ENCODE data around the gene WDR37. TPM values are rescaled to one million over a fixed set of nuclear protein-coding genes. Genes with fewer than 3 reads are reported as not detected.

WDR37 gene
- total RNA-seq, 1 donor from 2014 or later, result 10.9 TPM

GRCh38 chr10:1119501-1119900 is 63.3 kb downstream of the WDR37 start:
- Mint-ChIP-seq H3K4me3 (ENCODE audit: unreplicated experiment) (no peak overlapping the region), H3K36me3 (ENCODE audit: low read depth) (peaks cover 46% of the 10 kb centered on the region), H3K27me3 (ENCODE audit: low read depth) (no peaks in the 10 kb centered on the region), H3K27ac (ENCODE audit: unreplicated experiment) (no peak overlapping the region), H3K9me3 (ENCODE audit: low read depth) (no peaks in the 10 kb centered on the region), H3K4me1 (ENCODE audit: low read depth) (peaks cover 10% of the 10 kb centered on the region)
- DNase-seq (ENCODE audit: low spot score), result no peak
- TF ChIP-seq, protein P1, sequence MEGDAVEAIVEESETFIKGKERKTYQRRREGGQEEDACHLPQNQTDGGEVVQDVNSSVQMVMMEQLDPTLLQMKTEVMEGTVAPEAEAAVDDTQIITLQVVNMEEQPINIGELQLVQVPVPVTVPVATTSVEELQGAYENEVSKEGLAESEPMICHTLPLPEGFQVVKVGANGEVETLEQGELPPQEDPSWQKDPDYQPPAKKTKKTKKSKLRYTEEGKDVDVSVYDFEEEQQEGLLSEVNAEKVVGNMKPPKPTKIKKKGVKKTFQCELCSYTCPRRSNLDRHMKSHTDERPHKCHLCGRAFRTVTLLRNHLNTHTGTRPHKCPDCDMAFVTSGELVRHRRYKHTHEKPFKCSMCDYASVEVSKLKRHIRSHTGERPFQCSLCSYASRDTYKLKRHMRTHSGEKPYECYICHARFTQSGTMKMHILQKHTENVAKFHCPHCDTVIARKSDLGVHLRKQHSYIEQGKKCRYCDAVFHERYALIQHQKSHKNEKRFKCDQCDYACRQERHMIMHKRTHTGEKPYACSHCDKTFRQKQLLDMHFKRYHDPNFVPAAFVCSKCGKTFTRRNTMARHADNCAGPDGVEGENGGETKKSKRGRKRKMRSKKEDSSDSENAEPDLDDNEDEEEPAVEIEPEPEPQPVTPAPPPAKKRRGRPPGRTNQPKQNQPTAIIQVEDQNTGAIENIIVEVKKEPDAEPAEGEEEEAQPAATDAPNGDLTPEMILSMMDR (IDR thresholded peaks at IDR 0.05), result no peak

GRCh38 chr10:1120306-1120705 is 64.1 kb downstream of the WDR37 start:
- H3K9me3 Mint-ChIP-seq (ENCODE audit: low read depth), result no peaks in the 10 kb centered on the region
- DNase-seq (ENCODE audit: low spot score), result no peak
- peaks cover 10% of the 10 kb centered on the region for H3K4me1 Mint-ChIP-seq (ENCODE audit: low read depth)
- no peak overlapping the region for H3K27ac Mint-ChIP-seq (ENCODE audit: unreplicated experiment)
- H3K27me3 Mint-ChIP-seq (ENCODE audit: low read depth), result no peaks in the 10 kb centered on the region
- H3K36me3 Mint-ChIP-seq (ENCODE audit: low read depth), result peaks cover 51% of the 10 kb centered on the region
- H3K4me3 Mint-ChIP-seq (ENCODE audit: unreplicated experiment), result no peak overlapping the region
- TF ChIP-seq, protein P1 (IDR thresholded peaks at IDR 0.05), result no peak

GRCh38 chr10:1120801-1121211 is 64.6 kb downstream of the WDR37 start:
- Mint-ChIP-seq H3K4me1 (ENCODE audit: low read depth) (peaks cover 10% of the 10 kb centered on the region), H3K27me3 (ENCODE audit: low read depth) (no peaks in the 10 kb centered on the region), H3K4me3 (ENCODE audit: unreplicated experiment) (no peak overlapping the region), H3K36me3 (ENCODE audit: low read depth) (peaks cover 52% of the 10 kb centered on the region), H3K27ac (ENCODE audit: unreplicated experiment) (no peak overlapping the region), H3K9me3 (ENCODE audit: low read depth) (no peaks in the 10 kb centered on the region)
- no peak for DNase-seq (ENCODE audit: low spot score)
- TF ChIP-seq, protein P1 (IDR thresholded peaks at IDR 0.05), result no peak

GRCh38 chr10:1121271-1121970 is 65.2 kb downstream of the WDR37 start:
- no peak overlapping the region for H3K4me3 Mint-ChIP-seq (ENCODE audit: unreplicated experiment)
- H3K9me3 Mint-ChIP-seq (ENCODE audit: low read depth), result no peaks in the 10 kb centered on the region
- DNase-seq (ENCODE audit: low spot score), result no peak
- TF ChIP-seq, protein P1 (IDR thresholded peaks at IDR 0.05), result no peak
- peaks cover 10% of the 10 kb centered on the region for H3K4me1 Mint-ChIP-seq (ENCODE audit: low read depth)
- H3K27me3 Mint-ChIP-seq (ENCODE audit: low read depth), result no peaks in the 10 kb centered on the region
- no peak overlapping the region for H3K27ac Mint-ChIP-seq (ENCODE audit: unreplicated experiment)
- peaks cover 50% of the 10 kb centered on the region for H3K36me3 Mint-ChIP-seq (ENCODE audit: low read depth)

DNA sequence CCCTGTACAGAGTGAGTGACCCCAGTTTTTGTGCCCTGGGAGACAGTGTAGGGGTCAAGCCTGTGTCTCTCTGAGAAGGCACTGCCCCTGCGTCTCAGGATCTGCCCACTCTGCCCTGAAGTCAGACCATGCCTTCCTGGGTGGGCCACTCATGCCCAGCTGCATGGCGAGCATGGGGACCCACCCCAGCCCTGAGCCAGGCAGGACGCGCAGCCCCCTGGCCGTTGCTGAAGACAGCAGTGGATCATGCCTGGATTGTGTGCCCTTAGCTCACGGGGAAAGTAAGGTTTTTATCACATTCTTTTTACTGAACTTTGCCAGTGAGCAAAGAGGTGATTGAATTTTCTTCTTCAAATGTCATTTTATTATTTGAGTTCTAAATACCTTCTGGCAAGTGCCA is 66.2 kb downstream of the WDR37 start:
- DNase-seq (ENCODE audit: low spot score), result no peak
- Mint-ChIP-seq H3K27ac (ENCODE audit: unreplicated experiment) (no peak overlapping the region), H3K27me3 (ENCODE audit: low read depth) (no peaks in the 10 kb centered on the region), H3K9me3 (ENCODE audit: low read depth) (no peaks in the 10 kb centered on the region), H3K4me1 (ENCODE audit: low read depth) (peaks cover 10% of the 10 kb centered on the region), H3K36me3 (ENCODE audit: low read depth) (peaks cover 45% of the 10 kb centered on the region), H3K4me3 (ENCODE audit: unreplicated experiment) (no peak overlapping the region)
- TF ChIP-seq, protein P1 (IDR thresholded peaks at IDR 0.05), result no peak
